GM18502 (cell line): Measurements from ENCODE around the gene SENP3.
"Not testable (repeated sequence)": the region's sequence is repeated elsewhere in the genome, so short reads cannot be mapped to it uniquely, and the experiment has no call there.

Experiments
- ATAC-seq: cut with Tn5 transposase; IDR thresholded peaks from one replicate; pipeline ENCODE4 v1.9.1; 2021; ENCODE audit warnings: mild to moderate bottlenecking; ENCODE audit not compliant: unreplicated experiment, poor library complexity

Gene SENP3

DNA sequence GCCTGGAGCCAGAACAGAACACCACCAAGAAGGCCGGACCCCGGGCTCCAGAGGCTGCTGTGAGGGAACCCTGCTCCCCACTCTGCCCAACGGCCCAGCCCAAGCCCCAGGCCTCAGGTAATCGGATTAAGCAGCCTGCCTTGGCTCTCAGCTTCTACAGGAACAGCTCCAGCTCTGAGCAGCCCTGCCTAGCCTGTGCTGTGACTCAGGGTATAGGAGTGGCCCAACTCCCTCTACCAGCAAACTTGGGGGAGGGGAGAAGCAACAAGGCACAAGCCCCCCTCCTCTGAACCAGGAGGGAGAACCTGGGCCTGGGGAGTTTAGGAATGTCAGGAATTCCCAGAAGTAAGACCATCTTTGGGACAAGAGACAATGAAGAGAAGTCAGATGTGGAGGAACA, 29.0 kb downstream of the SENP3 start:
- ATAC-seq = no peak

- no peak for ATAC-seq
Observed at GRCh38 chr17:7591596-7591995, 29.9 kb downstream of the SENP3 start.

- no peak for ATAC-seq
Observed at GRCh38 chr17:7592422-7593021, 30.8 kb downstream of the SENP3 start.

GRCh38 chr17:7593296-7593695, 31.6 kb downstream of the SENP3 start:
- no peak for ATAC-seq

- ATAC-seq = not testable (repeated sequence)
Observed at GRCh38 chr17:7597561-7597960, 35.8 kb downstream of the SENP3 start.

DNA sequence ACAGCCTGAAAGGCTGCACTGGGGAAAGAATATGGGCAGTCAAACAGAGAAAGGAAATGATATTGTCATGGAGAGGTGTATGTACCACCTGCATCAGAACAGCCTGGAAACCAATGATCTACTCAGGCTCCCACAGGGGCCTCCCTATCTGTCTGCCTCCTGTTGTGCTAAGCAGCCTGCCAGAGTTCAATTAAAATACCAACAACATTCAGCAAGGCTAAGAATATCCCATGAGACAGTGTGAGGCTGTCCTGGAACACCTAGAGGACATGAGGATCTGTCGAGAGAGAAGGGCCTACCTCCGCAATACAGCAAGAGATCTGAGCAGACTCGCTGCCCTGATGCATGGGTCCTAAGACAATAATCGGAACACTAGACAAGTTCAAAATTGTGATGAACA, 44.6 kb downstream of the SENP3 start:
- no peak for ATAC-seq

GRCh38 chr17:7610641-7611040, 48.9 kb downstream of the SENP3 start:
- no peak for ATAC-seq

- no peak for ATAC-seq
Observed at GRCh38 chr17:7611635-7612293, 50.0 kb downstream of the SENP3 start.

DNA sequence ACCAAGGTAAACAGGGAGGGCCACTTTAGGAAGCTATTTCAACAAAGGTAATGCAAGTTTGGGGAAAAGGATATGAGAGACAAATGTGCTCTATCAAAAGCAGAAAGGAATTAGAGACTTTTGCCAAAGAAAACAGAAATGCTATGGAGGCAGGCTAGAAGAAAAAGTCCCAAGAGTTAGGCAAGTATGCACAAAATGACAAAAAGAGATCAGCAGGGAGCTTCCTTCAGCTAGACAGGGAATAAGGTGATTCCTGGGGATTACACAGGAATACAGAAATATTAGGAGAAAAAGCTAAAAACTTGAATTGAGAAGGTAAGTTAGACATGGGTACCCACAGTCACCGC, 50.5 kb downstream of the SENP3 start:
- ATAC-seq = no peak

DNA sequence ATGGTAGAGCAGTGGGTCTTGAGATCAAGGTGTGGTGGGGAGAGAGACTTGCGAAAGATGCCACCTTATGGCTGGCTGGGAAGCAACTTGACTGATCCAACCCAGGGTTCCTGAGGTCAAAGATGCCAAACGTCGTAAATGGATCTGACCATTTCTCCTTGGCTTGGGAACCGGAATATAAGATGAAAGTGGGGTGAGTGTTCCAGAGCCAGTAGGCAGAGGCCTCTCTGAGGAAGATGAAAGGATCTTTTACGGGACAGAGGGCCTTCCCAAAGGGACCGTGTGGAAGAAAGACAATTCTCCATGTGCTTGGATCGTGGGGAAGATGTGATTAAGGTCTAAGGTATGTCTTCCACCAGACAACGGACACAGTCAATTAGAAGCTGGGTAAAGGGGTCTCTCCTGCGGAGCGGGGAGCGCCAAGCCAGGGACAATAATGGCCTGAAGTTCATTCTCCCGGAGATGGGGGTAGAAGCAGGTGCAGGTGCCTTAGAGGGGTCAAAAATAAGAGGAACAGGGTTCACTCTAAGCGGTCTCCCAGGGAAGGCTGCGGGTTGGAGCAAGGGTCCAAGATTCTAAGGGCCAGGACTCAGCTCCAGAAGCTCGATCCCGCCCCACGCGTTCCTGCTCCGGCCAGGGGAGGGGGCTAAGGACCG, 52.2 kb downstream of the SENP3 start:
- ATAC-seq = no peak

DNA sequence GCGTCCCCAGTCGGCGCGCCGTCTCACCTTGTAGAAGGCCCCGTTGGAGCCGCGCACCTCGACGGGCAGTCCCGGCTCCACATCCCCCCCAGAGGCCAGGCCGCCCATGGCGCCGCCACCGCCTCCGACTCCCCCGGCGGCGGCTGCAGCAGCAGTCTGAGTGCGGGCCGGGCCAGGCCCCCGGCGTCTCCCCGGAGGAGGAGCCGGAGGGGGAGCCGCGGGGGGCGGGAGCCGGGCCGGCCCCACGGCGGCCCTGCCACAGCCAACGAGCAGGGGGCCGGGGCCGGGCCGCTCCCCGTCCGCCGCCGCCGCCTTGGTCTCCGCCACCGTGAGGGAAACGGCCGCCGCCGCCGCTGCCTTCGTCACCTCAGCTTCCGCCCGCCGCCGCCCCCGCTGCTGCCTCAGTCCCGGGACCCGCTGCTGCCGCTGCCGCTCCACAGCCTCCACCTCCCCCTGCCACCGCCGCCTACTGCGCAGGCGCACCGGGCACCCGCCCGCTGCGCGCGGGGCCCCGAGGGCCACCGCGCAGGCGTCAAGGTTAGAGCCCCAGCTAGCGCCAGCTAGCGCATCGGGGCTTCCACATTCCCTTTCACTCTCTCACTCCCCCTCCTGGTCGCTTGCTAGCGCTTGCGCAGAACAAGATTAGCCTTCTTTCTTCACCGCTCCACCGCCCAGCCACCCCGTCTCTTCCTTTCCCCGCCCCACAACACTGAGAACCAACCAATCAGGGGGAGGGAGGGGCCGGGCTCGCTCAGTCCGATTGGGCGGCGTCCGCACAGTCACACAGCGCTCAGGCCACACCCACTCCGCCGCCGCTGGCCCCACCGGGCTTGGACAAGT, 52.9 kb downstream of the SENP3 start, which contains the start of gene FXR2:
Gene FXR2, minus strand, starts transcription at position 473 of the 840 bp plus-strand sequence. Its CDS starts 365 bp downstream, at position 108.
- ATAC-seq = peak; percentile 89

DNA sequence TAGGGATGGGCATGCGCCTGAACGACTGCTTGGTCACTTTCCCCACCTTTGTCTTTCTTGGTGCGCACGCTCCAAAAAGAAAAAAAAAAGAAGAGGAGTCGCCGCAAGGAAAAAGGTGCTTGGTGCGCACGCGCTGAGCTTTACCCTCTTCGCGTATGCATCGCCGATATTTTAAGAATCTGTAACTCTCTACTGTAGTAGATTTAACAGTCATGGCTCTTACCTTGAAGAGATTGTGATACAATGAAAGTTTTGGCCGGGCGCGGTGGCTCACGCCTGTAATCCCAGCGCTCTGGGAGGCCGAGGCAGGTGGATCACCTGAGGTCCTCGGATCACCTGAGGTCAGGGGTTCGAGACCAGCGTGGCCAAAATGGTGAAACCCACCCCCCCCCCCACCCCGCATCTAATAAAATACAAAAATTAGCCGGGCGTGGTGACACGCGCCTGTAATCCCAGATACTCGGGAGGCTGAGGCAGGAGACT, 53.6 kb downstream of the SENP3 start:
- ATAC-seq = no peak

DNA sequence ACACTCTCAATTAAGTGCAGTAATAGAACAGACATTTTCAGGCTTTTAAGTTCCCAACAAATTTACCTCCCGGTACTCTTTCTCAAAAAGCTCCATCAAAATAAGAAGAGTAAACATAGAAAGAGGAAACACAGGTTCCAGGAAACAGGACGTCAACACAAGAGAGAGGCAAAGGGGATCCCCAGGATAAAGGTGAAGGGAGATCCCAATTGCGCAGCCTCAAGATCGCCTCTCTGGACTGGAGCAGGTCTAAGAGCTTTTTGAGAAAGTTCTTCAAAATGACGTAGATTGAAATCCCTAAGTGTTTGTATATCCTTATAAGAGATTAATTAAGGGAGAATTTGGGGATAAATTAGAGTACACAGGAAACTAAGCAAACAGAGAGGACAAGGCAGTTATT, 56.9 kb downstream of the SENP3 start:
- no peak for ATAC-seq

DNA sequence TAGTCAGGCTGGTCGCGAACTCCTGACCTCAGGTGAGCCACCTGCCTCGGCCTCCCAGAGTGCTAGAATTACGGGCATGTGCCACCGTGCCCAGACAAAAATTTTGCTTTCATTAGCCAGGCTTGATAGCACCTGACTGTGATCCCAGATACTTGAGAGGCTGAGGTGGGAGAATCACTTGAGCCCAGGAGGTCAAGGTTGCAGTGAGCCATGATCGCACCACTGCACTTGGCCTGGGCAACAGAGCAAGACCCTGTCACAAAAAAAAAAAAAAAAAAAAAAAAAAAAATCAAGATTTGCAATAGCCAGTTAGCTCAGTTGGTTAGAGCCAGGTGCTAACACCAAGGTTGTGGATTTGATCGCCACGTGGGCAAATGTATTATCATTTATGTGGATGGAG, 59.1 kb downstream of the SENP3 start:
- ATAC-seq = no peak
